GM23338 (cell line): ENCODE results near the gene CYSTM1. TPM values are rescaled to one million over a fixed set of nuclear protein-coding genes. Genes with fewer than 3 reads are reported as not detected.

ENCODE experiments used
- ATAC-seq: fragments of 200-7000 bp; cut with Tn5 transposase; 3 replicates; pipeline ENCODE4 v1.9.1; 2020
- DNase-seq: peaks from one replicate; pipeline ENCODE4 v3.0.0-alpha.2; 2015; ENCODE audit warnings: low spot score
- H2AFZ ChIP-seq: fragments of 200-600 bp; sonication (generic); 2 replicates; pipeline ENCODE4 v1.8.0; 2016; ENCODE audit warnings: antibody characterized with exemption, mild to moderate bottlenecking, moderate library complexity
- H3F3A ChIP-seq: fragments of 200-600 bp; sonication (generic); replicated peaks from 2 replicates; pipeline ENCODE4 v1.8.0; 2017; ENCODE audit warnings: antibody characterized with exemption, mixed run types, low read depth
- H3K27ac ChIP-seq: fragments of 200-600 bp; sonication (generic); 2 replicates; pipeline ENCODE4 v1.6.1; 2016; ENCODE audit warnings: low read depth
- H3K27me3 ChIP-seq: fragments of 200-600 bp; sonication (generic); 2 replicates; pipeline ENCODE4 v1.8.0; 2016; ENCODE audit warnings: mild to moderate bottlenecking, mixed run types, moderate library complexity; ENCODE audit not compliant: insufficient read depth
- H3K36me3 ChIP-seq: fragments of 200-600 bp; sonication (generic); 2 replicates; pipeline ENCODE4 v1.8.0; 2016; ENCODE audit warnings: mild to moderate bottlenecking; ENCODE audit not compliant: insufficient read depth
- H3K4me1 ChIP-seq: fragments of 200-600 bp; sonication (generic); 2 replicates; pipeline ENCODE4 v1.8.0; 2016; ENCODE audit warnings: mild to moderate bottlenecking, moderate library complexity; ENCODE audit not compliant: insufficient read depth
- H3K4me2 ChIP-seq: fragments of 200-600 bp; sonication (generic); 2 replicates; pipeline ENCODE4 v1.7.1; 2017; ENCODE audit warnings: mixed run types
- H3K4me3 ChIP-seq: fragments of 200-600 bp; sonication (generic); 2 replicates; pipeline ENCODE4 v1.6.1; 2016; ENCODE audit warnings: mixed run types
- H3K79me2 ChIP-seq: fragments of 200-600 bp; sonication (generic); replicated peaks from 2 replicates; pipeline ENCODE4 v1.8.0; 2017; ENCODE audit warnings: mild to moderate bottlenecking; ENCODE audit not compliant: insufficient read depth
- H3K9me2 ChIP-seq: fragments of 200-600 bp; sonication (generic); 2 replicates; pipeline ENCODE4 v1.8.0; 2017; ENCODE audit not compliant: insufficient read depth
- H4K20me1 ChIP-seq: fragments of 200-600 bp; sonication (generic); replicated peaks from 2 replicates; pipeline ENCODE4 v1.8.0; 2017; ENCODE audit warnings: mild to moderate bottlenecking; ENCODE audit not compliant: insufficient read depth
- H3K27ac Mint-ChIP-seq: 2 replicates; pipeline ENCODE4 v1.8.0; 2020; ENCODE audit warnings: inconsistent platforms, mild to moderate bottlenecking, moderate library complexity, mixed read lengths
- H3K27me3 Mint-ChIP-seq: 3 replicates; pipeline ENCODE4 v1.8.0; 2022; ENCODE audit warnings: low read depth, mild to moderate bottlenecking, moderate library complexity, mixed read lengths, inconsistent platforms; ENCODE audit not compliant: insufficient read depth, poor library complexity
- H3K36me3 Mint-ChIP-seq: 3 replicates; pipeline ENCODE4 v1.8.0; 2021; ENCODE audit warnings: low read depth, mild to moderate bottlenecking, inconsistent platforms, moderate library complexity, mixed read lengths
- H3K4me1 Mint-ChIP-seq: 3 replicates; pipeline ENCODE4 v1.8.0; 2020; ENCODE audit warnings: mild to moderate bottlenecking, inconsistent platforms, mixed read lengths
- H3K4me3 Mint-ChIP-seq: 3 replicates; pipeline ENCODE4 v1.8.0; 2021; ENCODE audit warnings: moderate library complexity, mild to moderate bottlenecking, inconsistent platforms, mixed read lengths
- H3K9me3 Mint-ChIP-seq: 3 replicates; pipeline ENCODE4 v1.8.0; 2020; ENCODE audit warnings: moderate library complexity, mild to moderate bottlenecking, inconsistent platforms, mixed read lengths
- CREB1 ChIP-seq: fragments of 250-450 bp; sonication (Bioruptor Pico); IDR thresholded peaks from 2 replicates; pipeline ENCODE4 v1.5.0; 2020; ENCODE audit warnings: low read depth, mild to moderate bottlenecking, moderate library complexity
- EZH2 ChIP-seq: fragments of 200-600 bp; sonication (generic); IDR thresholded peaks from one replicate; pipeline ENCODE4 v1.8.0; 2017; ENCODE audit warnings: antibody characterized with exemption, mild to moderate bottlenecking, low read depth; ENCODE audit not compliant: unreplicated experiment
- JUNB ChIP-seq: IDR thresholded peaks from one replicate; pipeline ENCODE4 v1.6.1; 2016; ENCODE audit warnings: antibody characterized with exemption; ENCODE audit not compliant: unreplicated experiment
- NANOG ChIP-seq: IDR thresholded peaks from 2 replicates; pipeline ENCODE4 v1.6.1; 2016; ENCODE audit warnings: antibody characterized with exemption, borderline replicate concordance
- POLR2AphosphoS5 ChIP-seq: IDR thresholded peaks from 2 replicates; pipeline ENCODE4 v1.6.1; 2016; ENCODE audit warnings: antibody characterized with exemption, low read depth
- STAT1 ChIP-seq: IDR thresholded peaks from one replicate; pipeline ENCODE4 v1.6.1; 2016; ENCODE audit warnings: antibody characterized with exemption; ENCODE audit not compliant: unreplicated experiment
- ZNF114 ChIP-seq: fragments of 250-450 bp; sonication (Bioruptor Pico); IDR thresholded peaks from 2 replicates; pipeline ENCODE4 v1.5.0; 2020; ENCODE audit warnings: mild to moderate bottlenecking, moderate library complexity
- polyA plus RNA-seq: library from polyadenylated mRNA; unstranded; fragments of >200 nt; fragmentation: Nextera tagmentation; extraction: Ambion mirVana; gene quantifications from 2 replicates; pipeline ENCODE4 v1.2.1, GENCODE V29; 2016
- total RNA-seq: library from RNA; depleted of rRNA; stranded (reverse); fragments of >200 nt; shearing (Covaris generic); gene quantifications from 2 replicates; pipeline ENCODE4 v1.2.3, GENCODE V29; 2014
- TF ChIP-seq, protein P1 (sequence below), 2 experiments: fragments of 200-600 bp in 1 of 2; sonication (generic) in 1 of 2; conservative IDR thresholded peaks; 2 replicates each; pipeline versions ENCODE4 v1.5.1 to v1.6.1; 2016 to 2017; ENCODE audit warnings: antibody characterized with exemption in 2 of 2, low read depth in 2 of 2, mild to moderate bottlenecking in 2 of 2, moderate library complexity in 1 of 2
- TF ChIP-seq, protein P2 (sequence below): IDR thresholded peaks from one replicate; pipeline ENCODE4 v1.6.1; 2018; ENCODE audit warnings: antibody characterized with exemption; ENCODE audit not compliant: unreplicated experiment
- TF ChIP-seq, protein P3 (sequence below): fragments of 250-450 bp; sonication (Bioruptor Pico); IDR thresholded peaks from 2 replicates; pipeline ENCODE4 v1.5.0; 2020; ENCODE audit warnings: mild to moderate bottlenecking, moderate library complexity
- TF ChIP-seq, protein P4 (sequence below): IDR thresholded peaks from 2 replicates; pipeline ENCODE4 v1.6.1; 2016; ENCODE audit warnings: antibody characterized with exemption

Gene CYSTM1
- total and polyA plus RNA-seq, 2 experiments from 2014 or later, result 14.4 to 46.0 TPM

DNA sequence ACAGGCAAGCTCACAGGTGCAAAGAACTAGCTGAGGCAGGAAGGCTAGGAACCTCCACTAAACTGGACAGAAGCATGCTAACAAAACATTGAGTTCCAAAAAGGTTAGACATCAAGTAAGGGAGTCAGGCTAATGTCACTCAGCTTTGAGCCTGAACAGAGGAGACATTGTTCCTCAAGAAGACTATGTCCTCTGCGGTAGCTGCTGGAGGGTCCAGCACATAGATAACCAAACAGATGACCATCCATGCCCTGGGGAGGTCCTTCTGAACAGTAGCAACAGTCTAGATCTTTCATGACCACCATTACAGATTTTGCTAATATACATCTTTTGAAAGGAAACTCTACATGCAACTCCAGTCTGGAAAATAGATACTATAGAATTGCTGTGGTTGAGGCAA lies 57.7 kb downstream of the CYSTM1 start:
- Histone ChIP-seq H3K27me3 (no peaks in the 10 kb centered on the region), H3K4me3 (no peak overlapping the region)
- ATAC-seq, result no peak

More for the DNA sequence above, 57.7 kb downstream of the CYSTM1 start:
- H3K27ac ChIP-seq, result no peak overlapping the region
- TF ChIP-seq ZNF114 (CRISPR knock-in tag), result no peak
- TF ChIP-seq, protein P1, sequence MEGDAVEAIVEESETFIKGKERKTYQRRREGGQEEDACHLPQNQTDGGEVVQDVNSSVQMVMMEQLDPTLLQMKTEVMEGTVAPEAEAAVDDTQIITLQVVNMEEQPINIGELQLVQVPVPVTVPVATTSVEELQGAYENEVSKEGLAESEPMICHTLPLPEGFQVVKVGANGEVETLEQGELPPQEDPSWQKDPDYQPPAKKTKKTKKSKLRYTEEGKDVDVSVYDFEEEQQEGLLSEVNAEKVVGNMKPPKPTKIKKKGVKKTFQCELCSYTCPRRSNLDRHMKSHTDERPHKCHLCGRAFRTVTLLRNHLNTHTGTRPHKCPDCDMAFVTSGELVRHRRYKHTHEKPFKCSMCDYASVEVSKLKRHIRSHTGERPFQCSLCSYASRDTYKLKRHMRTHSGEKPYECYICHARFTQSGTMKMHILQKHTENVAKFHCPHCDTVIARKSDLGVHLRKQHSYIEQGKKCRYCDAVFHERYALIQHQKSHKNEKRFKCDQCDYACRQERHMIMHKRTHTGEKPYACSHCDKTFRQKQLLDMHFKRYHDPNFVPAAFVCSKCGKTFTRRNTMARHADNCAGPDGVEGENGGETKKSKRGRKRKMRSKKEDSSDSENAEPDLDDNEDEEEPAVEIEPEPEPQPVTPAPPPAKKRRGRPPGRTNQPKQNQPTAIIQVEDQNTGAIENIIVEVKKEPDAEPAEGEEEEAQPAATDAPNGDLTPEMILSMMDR (conservative IDR thresholded peaks at IDR 0.05; ENCODE audit: low read depth in 2 of 2), result no peak
- TF ChIP-seq JUNB, result no peak
- TF ChIP-seq, protein P2, sequence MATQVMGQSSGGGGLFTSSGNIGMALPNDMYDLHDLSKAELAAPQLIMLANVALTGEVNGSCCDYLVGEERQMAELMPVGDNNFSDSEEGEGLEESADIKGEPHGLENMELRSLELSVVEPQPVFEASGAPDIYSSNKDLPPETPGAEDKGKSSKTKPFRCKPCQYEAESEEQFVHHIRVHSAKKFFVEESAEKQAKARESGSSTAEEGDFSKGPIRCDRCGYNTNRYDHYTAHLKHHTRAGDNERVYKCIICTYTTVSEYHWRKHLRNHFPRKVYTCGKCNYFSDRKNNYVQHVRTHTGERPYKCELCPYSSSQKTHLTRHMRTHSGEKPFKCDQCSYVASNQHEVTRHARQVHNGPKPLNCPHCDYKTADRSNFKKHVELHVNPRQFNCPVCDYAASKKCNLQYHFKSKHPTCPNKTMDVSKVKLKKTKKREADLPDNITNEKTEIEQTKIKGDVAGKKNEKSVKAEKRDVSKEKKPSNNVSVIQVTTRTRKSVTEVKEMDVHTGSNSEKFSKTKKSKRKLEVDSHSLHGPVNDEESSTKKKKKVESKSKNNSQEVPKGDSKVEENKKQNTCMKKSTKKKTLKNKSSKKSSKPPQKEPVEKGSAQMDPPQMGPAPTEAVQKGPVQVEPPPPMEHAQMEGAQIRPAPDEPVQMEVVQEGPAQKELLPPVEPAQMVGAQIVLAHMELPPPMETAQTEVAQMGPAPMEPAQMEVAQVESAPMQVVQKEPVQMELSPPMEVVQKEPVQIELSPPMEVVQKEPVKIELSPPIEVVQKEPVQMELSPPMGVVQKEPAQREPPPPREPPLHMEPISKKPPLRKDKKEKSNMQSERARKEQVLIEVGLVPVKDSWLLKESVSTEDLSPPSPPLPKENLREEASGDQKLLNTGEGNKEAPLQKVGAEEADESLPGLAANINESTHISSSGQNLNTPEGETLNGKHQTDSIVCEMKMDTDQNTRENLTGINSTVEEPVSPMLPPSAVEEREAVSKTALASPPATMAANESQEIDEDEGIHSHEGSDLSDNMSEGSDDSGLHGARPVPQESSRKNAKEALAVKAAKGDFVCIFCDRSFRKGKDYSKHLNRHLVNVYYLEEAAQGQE, result no peak
- no peak for TF ChIP-seq EZH2
- TF ChIP-seq STAT1, result no peak
- TF ChIP-seq CREB1 (CRISPR knock-in tag), result no peak
- TF ChIP-seq, protein P3, sequence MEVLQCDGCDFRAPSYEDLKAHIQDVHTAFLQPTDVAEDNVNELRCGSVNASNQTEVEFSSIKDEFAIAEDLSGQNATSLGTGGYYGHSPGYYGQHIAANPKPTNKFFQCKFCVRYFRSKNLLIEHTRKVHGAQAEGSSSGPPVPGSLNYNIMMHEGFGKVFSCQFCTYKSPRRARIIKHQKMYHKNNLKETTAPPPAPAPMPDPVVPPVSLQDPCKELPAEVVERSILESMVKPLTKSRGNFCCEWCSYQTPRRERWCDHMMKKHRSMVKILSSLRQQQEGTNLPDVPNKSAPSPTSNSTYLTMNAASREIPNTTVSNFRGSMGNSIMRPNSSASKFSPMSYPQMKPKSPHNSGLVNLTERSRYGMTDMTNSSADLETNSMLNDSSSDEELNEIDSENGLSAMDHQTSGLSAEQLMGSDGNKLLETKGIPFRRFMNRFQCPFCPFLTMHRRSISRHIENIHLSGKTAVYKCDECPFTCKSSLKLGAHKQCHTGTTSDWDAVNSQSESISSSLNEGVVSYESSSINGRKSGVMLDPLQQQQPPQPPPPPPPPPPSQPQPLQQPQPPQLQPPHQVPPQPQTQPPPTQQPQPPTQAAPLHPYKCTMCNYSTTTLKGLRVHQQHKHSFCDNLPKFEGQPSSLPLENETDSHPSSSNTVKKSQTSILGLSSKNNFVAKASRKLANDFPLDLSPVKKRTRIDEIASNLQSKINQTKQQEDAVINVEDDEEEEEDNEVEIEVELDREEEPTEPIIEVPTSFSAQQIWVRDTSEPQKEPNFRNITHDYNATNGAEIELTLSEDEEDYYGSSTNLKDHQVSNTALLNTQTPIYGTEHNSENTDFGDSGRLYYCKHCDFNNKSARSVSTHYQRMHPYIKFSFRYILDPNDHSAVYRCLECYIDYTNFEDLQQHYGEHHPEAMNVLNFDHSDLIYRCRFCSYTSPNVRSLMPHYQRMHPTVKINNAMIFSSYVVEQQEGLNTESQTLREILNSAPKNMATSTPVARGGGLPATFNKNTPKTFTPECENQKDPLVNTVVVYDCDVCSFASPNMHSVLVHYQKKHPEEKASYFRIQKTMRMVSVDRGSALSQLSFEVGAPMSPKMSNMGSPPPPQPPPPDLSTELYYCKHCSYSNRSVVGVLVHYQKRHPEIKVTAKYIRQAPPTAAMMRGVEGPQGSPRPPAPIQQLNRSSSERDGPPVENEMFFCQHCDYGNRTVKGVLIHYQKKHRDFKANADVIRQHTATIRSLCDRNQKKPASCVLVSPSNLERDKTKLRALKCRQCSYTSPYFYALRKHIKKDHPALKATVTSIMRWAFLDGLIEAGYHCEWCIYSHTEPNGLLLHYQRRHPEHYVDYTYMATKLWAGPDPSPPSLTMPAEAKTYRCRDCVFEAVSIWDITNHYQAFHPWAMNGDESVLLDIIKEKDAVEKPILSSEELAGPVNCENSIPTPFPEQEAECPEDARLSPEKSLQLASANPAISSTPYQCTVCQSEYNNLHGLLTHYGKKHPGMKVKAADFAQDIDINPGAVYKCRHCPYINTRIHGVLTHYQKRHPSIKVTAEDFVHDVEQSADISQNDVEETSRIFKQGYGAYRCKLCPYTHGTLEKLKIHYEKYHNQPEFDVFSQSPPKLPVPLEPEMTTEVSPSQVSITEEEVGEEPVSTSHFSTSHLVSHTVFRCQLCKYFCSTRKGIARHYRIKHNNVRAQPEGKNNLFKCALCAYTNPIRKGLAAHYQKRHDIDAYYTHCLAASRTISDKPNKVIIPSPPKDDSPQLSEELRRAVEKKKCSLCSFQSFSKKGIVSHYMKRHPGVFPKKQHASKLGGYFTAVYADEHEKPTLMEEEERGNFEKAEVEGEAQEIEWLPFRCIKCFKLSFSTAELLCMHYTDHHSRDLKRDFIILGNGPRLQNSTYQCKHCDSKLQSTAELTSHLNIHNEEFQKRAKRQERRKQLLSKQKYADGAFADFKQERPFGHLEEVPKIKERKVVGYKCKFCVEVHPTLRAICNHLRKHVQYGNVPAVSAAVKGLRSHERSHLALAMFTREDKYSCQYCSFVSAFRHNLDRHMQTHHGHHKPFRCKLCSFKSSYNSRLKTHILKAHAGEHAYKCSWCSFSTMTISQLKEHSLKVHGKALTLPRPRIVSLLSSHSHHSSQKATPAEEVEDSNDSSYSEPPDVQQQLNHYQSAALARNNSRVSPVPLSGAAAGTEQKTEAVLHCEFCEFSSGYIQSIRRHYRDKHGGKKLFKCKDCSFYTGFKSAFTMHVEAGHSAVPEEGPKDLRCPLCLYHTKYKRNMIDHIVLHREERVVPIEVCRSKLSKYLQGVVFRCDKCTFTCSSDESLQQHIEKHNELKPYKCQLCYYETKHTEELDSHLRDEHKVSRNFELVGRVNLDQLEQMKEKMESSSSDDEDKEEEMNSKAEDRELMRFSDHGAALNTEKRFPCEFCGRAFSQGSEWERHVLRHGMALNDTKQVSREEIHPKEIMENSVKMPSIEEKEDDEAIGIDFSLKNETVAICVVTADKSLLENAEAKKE (CRISPR knock-in tag), result no peak
- TF ChIP-seq NANOG, result no peak
- TF ChIP-seq POLR2AphosphoS5, result no peak
- TF ChIP-seq, protein P4, sequence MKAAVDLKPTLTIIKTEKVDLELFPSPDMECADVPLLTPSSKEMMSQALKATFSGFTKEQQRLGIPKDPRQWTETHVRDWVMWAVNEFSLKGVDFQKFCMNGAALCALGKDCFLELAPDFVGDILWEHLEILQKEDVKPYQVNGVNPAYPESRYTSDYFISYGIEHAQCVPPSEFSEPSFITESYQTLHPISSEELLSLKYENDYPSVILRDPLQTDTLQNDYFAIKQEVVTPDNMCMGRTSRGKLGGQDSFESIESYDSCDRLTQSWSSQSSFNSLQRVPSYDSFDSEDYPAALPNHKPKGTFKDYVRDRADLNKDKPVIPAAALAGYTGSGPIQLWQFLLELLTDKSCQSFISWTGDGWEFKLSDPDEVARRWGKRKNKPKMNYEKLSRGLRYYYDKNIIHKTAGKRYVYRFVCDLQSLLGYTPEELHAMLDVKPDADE, result no peak
- Mint-ChIP-seq H3K36me3 (no peaks in the 10 kb centered on the region), H3K4me3 (no peak overlapping the region), H3K27ac (no peak overlapping the region), H3K27me3 (no peaks in the 10 kb centered on the region), H3K4me1 (no peaks in the 10 kb centered on the region), H3K9me3 (no peaks in the 10 kb centered on the region)
- no peaks in the 10 kb centered on the region for H3K4me1 ChIP-seq
- no peaks in the 10 kb centered on the region for H3F3A ChIP-seq
- H3K36me3 ChIP-seq, result no peaks in the 10 kb centered on the region
- H4K20me1 ChIP-seq, result no peaks in the 10 kb centered on the region
- no peak for DNase-seq
- no peak overlapping the region for H3K4me2 ChIP-seq
- H3K9me2 ChIP-seq, result 0 out of 2 replicates have a peak, but pooled peaks cover 6% of the 10 kb centered on the region
- H2AFZ ChIP-seq, result no peak overlapping the region
- H3K79me2 ChIP-seq, result no peaks in the 10 kb centered on the region
